ENCODE results near the gene DDX1.

DNA sequence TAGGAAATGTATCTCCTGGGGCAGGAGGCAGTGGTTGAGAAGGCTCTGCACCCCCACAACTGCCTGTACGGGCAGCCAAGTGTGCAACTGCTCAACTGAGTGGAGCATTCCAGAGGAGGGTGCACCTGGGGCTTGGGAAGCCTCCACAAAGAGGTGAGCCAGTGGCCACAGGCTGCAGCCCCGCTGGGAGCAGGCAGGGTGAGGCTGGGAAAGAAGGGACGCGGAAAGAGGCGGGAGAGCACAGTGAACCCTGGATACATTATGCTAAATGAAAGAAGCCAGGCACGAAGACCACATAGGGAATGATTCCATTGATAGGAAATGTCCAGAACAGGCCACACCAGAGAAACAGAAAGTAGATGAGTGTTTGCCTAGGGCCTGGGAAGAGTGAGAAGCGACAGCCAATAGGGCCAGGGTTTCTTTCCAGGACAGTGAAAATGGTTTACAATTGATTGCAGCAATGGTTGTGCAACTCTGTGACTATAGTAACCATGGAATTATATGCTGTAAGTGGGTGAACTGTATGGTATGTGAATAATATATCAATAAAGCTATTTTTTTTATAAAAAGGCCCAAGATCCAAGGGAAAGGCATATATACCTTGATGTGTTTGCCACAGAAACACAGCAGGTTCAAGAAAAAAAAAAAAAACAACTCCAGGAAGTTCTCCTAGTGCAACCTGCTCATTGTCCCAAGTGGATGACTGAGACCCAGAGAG lies 82.4 kb downstream of the DDX1 start:
- TF ChIP-seq, protein P1, sequence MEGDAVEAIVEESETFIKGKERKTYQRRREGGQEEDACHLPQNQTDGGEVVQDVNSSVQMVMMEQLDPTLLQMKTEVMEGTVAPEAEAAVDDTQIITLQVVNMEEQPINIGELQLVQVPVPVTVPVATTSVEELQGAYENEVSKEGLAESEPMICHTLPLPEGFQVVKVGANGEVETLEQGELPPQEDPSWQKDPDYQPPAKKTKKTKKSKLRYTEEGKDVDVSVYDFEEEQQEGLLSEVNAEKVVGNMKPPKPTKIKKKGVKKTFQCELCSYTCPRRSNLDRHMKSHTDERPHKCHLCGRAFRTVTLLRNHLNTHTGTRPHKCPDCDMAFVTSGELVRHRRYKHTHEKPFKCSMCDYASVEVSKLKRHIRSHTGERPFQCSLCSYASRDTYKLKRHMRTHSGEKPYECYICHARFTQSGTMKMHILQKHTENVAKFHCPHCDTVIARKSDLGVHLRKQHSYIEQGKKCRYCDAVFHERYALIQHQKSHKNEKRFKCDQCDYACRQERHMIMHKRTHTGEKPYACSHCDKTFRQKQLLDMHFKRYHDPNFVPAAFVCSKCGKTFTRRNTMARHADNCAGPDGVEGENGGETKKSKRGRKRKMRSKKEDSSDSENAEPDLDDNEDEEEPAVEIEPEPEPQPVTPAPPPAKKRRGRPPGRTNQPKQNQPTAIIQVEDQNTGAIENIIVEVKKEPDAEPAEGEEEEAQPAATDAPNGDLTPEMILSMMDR (conservative IDR thresholded peaks at IDR 0.05; ENCODE audit: low read depth, low read length): no peak
- TF ChIP-seq EZH2 (IDR thresholded peaks at IDR 0.05; ENCODE audit: borderline replicate concordance, low read depth, low read length, poor library complexity, severe bottlenecking): no peak
